ENCODE measurements around the gene ZGRF1. TPM values are rescaled to one million over a fixed set of nuclear protein-coding genes. Genes with fewer than 3 reads are reported as not detected.
"Not testable (repeated sequence)": the region's sequence is repeated elsewhere in the genome, so short reads cannot be mapped to it uniquely, and the experiment has no call there.

The ZGRF1 gene
- total RNA-seq, 2 donors from 2014 or later: 5.1 to 6.5 TPM

DNA sequence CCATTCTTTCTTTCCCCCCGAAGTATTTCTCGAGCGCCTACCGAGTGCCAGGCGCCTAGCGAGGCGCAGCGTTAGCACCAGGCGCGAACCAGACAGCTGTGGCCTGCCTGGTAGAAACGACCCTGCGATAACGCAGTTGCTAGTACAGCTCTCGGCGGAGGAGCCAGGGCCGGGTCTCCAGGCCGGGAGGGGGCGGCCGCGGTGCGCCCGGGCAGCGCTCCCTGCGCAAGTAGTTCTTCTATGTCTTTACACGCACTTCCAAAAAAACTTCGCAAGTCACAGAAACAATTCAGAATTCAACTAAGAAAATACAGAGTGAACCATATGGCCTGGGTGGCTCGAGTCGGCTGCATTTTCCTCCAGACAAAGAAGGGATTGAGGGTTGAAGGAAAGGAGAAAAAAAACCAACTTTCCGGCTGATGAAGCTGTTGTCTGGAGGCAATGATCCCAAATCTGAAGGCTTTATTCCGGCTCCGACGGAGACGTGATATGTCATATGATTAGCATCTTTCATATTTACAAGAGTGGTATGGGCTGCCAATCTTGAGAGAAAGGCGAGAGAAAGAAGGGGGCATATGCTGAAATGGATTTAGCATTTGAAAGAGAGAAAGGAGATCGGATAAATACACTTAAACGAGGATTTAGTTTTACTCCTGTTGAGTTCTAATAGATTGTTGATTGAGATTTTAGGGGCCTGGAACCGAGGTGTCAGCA lies 113.5 kb downstream of the ZGRF1 start:
- DNase-seq (peak in 1 of 3 donors; percentile 19), ATAC-seq (peak; percentile 60)
- H3K9me3 ChIP-seq (ENCODE audit: control insufficient read depth, low read length, poor library complexity, severe bottlenecking): peaks cover 19% of the 10 kb centered on the region
- peaks cover 17% of the 10 kb centered on the region for H3K4me1 Mint-ChIP-seq
- H3K36me3 Mint-ChIP-seq (ENCODE audit: low read depth): peaks cover 5% of the 10 kb centered on the region
- H3K27me3 Mint-ChIP-seq: peaks cover 54% of the 10 kb centered on the region
- peak overlapping the region; percentile 91 for H3K4me3 Mint-ChIP-seq
- H3K27ac Mint-ChIP-seq: peak overlapping the region; percentile 29

DNA sequence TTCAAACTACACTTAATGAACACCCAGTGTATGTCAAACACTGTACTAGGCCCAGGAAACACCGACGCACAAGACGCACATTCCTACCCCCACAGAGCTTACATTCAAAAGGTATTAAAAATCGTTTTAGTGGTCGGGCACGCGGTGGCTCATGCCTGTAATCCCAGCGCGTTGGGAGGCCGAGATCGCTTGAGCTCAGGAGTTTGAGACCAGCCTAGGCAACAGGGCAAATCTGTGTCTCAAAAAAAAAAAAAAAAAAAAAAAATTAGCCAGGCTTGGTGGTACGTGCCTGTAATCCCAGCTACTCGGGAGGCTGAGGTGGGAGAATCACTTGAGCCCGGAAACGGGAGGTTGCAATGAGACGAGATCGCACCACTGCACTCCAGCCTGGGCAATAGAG lies 114.3 kb downstream of the ZGRF1 start:
- not testable (repeated sequence) for ATAC-seq; H3K36me3 Mint-ChIP-seq (ENCODE audit: low read depth); DNase-seq
- H3K9me3 ChIP-seq (ENCODE audit: control insufficient read depth, low read length, poor library complexity, severe bottlenecking): peaks cover 19% of the 10 kb centered on the region
- peak overlapping the region; percentile 91 for H3K4me3 Mint-ChIP-seq
- H3K4me1 Mint-ChIP-seq: peaks cover 24% of the 10 kb centered on the region
- peaks cover 61% of the 10 kb centered on the region for H3K27me3 Mint-ChIP-seq
- H3K27ac Mint-ChIP-seq: peak overlapping the region; percentile 29

- Mint-ChIP-seq H3K4me3 (peak overlapping the region; percentile 22), H3K27me3 (peaks cover 72% of the 10 kb centered on the region), H3K27ac (no peak overlapping the region), H3K36me3 (ENCODE audit: low read depth) (peaks cover 8% of the 10 kb centered on the region), H3K4me1 (peaks cover 30% of the 10 kb centered on the region)
- peaks cover 19% of the 10 kb centered on the region for H3K9me3 ChIP-seq (ENCODE audit: control insufficient read depth, low read length, poor library complexity, severe bottlenecking)
- DNase-seq: no peak
- no peak for ATAC-seq
These were observed 115.3 kb downstream of the ZGRF1 start for GRCh38 chr4:112521123-112522023.

DNA sequence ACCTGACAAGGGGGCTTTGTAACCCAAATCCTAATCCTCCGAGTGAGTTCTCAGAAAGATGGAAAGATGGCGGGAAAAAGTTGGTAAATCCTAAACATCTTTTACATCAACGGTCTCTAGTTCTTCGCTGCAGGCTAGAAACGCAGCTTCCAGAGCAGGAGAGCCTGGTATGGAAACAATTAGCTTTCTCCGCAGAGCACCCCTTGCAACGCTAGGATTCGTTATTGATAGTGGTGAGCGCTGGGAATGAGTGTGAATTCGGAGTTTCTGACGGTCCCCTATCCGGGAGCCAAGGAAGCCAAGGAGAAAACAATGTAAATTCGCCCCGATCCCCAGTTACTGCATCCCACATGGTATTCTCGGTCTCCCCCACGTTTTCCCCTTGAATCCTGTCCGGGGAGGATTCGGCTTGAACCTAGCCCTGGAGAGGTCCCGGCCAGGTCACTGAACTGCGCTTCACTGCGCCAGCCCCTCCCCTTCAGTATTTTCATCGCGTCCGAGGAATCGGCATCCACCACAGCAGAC lies 116.0 kb downstream of the ZGRF1 start:
- peaks cover 8% of the 10 kb centered on the region for H3K36me3 Mint-ChIP-seq (ENCODE audit: low read depth)
- ATAC-seq (no peak), DNase-seq (no peak)
- peaks cover 36% of the 10 kb centered on the region for H3K4me1 Mint-ChIP-seq
- peaks cover 79% of the 10 kb centered on the region for H3K27me3 Mint-ChIP-seq
- H3K4me3 Mint-ChIP-seq: peak overlapping the region; percentile 22
- peak overlapping the region; percentile 79 for H3K27ac Mint-ChIP-seq
- H3K9me3 ChIP-seq (ENCODE audit: control insufficient read depth, low read length, poor library complexity, severe bottlenecking): peaks cover 19% of the 10 kb centered on the region

- Mint-ChIP-seq H3K4me1 (peaks cover 39% of the 10 kb centered on the region), H3K27me3 (peaks cover 86% of the 10 kb centered on the region), H3K36me3 (ENCODE audit: low read depth) (peaks cover 10% of the 10 kb centered on the region), H3K27ac (peak overlapping the region; percentile 79), H3K4me3 (no peak overlapping the region)
- DNase-seq (no peak), ATAC-seq (no peak)
- H3K9me3 ChIP-seq (ENCODE audit: control insufficient read depth, low read length, poor library complexity, severe bottlenecking): peaks cover 19% of the 10 kb centered on the region
These were observed 116.8 kb downstream of the ZGRF1 start for GRCh38 chr4:112519689-112520597.

DNA sequence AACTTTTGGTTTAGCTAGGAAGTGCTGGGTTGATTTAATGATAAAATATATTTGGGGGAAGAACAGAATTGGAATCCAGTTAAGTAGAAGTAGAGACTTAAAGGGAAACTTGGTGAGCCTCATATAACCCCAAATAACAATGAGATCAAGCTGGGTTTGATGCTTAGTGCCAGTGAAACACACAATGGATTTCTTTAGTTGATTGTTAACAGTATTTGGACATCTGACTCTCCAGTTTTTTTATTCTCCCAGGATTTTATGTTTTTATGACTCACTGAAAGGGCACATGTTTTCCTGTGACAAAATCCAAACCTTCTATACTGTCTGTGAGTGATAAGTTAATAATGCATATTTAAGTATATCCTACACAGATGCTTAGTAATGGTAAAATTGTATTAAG lies 118.0 kb downstream of the ZGRF1 start:
- Mint-ChIP-seq H3K4me1 (peaks cover 46% of the 10 kb centered on the region), H3K4me3 (peak overlapping the region; percentile 95), H3K27ac (no peak overlapping the region), H3K36me3 (ENCODE audit: low read depth) (peaks cover 10% of the 10 kb centered on the region), H3K27me3 (peaks cover 97% of the 10 kb centered on the region)
- DNase-seq: no peak
- ATAC-seq: no peak
- H3K9me3 ChIP-seq (ENCODE audit: control insufficient read depth, low read length, poor library complexity, severe bottlenecking): peaks cover 19% of the 10 kb centered on the region

GRCh38 chr4:112517911-112518310 lies 118.8 kb downstream of the ZGRF1 start:
- no peak for ATAC-seq
- H3K4me3 Mint-ChIP-seq: peak overlapping the region; percentile 95
- H3K9me3 ChIP-seq (ENCODE audit: control insufficient read depth, low read length, poor library complexity, severe bottlenecking): peaks cover 19% of the 10 kb centered on the region
- peaks cover 39% of the 10 kb centered on the region for H3K4me1 Mint-ChIP-seq
- peaks cover 93% of the 10 kb centered on the region for H3K27me3 Mint-ChIP-seq
- peaks cover 7% of the 10 kb centered on the region for H3K36me3 Mint-ChIP-seq (ENCODE audit: low read depth)
- H3K27ac Mint-ChIP-seq: no peak overlapping the region
- no peak for DNase-seq

DNA sequence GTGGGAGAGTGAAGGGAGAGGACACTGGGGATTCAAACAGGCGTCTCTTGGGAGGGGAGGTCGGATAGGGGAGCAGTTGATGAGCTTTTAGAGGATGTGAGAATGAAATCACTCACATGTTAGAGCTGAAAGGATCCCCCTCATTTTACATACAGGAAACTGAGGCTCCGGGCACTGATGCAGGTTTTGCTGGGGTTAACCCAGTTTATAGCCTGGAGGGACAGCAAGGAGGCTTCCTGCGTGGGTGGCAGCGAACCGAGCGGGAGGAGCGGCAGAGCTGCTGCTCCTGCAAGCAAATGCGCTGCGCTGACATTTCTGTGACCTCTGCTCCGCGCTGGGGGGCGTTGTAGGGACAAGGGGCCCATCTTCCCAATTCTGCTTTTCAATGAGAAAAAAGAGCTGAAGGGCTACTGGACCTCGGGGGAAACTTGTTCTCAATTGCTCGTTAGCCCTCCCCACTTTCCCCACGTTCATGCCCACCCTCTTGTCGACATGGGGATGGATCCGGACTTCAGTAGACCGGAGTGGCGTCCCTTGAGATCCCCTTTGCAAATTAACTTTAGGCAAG lies 119.6 kb downstream of the ZGRF1 start:
- ATAC-seq: no peak
- no peak for DNase-seq
- Mint-ChIP-seq H3K4me3 (peak overlapping the region; percentile 95), H3K36me3 (ENCODE audit: low read depth) (peaks cover 7% of the 10 kb centered on the region), H3K27ac (peak overlapping the region; percentile 9), H3K27me3 (peaks cover 92% of the 10 kb centered on the region), H3K4me1 (peaks cover 36% of the 10 kb centered on the region)
- peaks cover 22% of the 10 kb centered on the region for H3K9me3 ChIP-seq (ENCODE audit: control insufficient read depth, low read length, poor library complexity, severe bottlenecking)

DNA sequence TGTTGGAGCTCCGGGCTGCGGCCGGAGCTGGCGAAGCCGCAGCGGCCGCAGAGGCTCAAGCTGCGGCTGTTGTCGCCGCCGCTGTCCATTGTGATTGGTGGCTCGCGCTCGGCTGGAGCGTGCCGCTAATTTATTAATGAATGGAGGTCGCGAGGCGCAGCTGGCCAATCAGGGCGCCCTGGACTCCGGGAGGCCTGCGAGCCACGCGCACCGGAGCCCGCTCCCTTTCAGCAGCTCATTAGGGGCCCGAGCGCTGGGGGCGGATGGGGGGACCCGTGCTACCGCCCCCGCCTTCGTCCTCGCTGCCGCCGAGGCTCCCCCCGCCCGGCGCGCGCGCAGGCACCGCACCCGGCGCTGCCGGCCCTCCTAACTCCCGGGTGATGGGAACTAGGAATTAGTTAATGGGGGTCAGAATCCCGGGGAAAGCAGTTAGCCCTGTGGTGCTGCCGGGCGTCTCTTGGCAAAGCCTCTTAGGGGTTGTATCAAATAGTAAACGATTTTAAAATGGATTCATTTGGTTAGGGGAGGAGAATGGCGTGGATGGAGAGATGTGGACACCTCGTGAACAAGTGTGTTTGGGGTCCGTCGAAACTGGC lies 120.1 kb downstream of the ZGRF1 start:
- Mint-ChIP-seq H3K4me3 (peak overlapping the region; percentile 95), H3K27me3 (peaks cover 92% of the 10 kb centered on the region), H3K27ac (peak overlapping the region; percentile 9), H3K36me3 (ENCODE audit: low read depth) (peaks cover 10% of the 10 kb centered on the region), H3K4me1 (peaks cover 36% of the 10 kb centered on the region)
- ATAC-seq (no peak), DNase-seq (no peak)
- H3K9me3 ChIP-seq (ENCODE audit: control insufficient read depth, low read length, poor library complexity, severe bottlenecking): peaks cover 19% of the 10 kb centered on the region

DNA sequence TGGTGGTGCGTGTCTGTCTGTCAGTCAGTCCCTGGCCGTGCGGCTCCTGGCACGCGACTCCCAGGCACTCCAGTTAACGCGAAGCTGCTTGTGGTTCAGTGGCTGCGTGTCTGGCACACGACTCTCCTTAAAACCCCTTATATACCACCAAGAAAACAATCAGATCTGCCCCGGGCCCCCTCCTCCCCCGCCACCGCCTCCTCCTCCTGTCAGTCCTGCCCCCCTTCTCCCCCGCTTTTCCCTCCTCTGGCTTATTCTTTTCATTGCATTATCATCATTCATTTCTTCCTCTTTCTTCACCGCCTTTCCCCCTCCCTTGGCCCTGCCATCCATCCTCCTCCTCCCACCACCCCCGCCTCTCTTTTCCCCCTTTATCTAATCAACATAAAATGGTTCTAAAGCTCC lies 120.6 kb downstream of the ZGRF1 start, which contains the start of gene NEUROG2:
Gene NEUROG2 (minus strand): TSS at position 115 of the 405 bp plus-strand sequence. CDS start 705 bp downstream, outside the sequence.
- Mint-ChIP-seq H3K36me3 (ENCODE audit: low read depth) (peaks cover 11% of the 10 kb centered on the region), H3K27me3 (peaks cover 92% of the 10 kb centered on the region), H3K27ac (peak within 1 kb of the TSS; percentile 84), H3K4me1 (peaks cover 36% of the 10 kb centered on the region), H3K4me3 (peak within 1 kb of the TSS; percentile 95)
- no peak for ATAC-seq
- no peak for DNase-seq
- peaks cover 14% of the 10 kb centered on the region for H3K9me3 ChIP-seq (ENCODE audit: control insufficient read depth, low read length, poor library complexity, severe bottlenecking)

DNA sequence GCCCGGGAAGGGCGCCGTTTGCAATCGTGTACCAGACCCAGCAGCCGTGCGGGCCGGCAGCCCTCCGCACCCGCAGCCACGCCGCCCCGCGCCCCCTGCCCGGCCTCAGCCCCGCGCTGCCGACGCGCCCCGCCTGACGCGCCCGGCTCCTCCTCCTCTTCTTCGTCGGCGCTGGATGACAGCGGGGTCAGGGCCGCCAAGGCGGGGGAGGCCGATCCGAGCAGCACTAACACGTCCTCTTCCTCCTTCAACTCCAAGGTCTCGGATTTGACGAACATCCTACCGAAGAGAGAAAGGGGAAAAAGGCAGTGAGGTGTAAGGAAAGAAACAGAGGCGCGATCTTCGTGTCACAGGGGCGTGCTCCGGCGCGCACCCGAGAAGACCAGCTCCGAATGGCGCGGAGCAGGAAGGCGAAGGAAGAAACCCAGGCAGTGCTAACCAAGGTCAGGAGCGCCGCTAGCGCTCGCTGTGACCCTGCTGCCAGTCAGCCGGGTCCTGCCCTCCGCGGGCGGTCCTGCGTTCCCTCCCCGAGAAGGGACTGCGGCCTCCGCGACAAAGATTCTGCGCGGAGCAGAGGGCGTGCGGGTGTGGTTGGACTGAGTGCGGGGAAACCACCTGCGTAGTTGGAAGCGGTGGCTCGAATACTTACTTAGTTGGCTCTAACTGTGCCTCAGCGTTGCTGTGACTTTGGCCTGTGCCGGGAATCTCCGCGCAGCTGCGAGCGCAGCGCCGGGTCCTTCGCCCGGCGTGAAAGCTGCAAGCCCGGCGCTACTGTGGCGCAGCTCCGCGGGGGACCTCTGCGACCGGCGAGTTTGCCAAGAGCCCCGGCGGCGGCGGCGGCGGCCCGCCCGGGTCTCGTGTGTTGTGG lies 121.3 kb downstream of the ZGRF1 start:
- Mint-ChIP-seq H3K27me3 (peaks cover 92% of the 10 kb centered on the region), H3K4me1 (peaks cover 35% of the 10 kb centered on the region), H3K4me3 (peak overlapping the region; percentile 95), H3K36me3 (ENCODE audit: low read depth) (peaks cover 11% of the 10 kb centered on the region), H3K27ac (peak overlapping the region; percentile 84)
- ATAC-seq: peak; percentile 81
- H3K9me3 ChIP-seq (ENCODE audit: control insufficient read depth, low read length, poor library complexity, severe bottlenecking): peaks cover 10% of the 10 kb centered on the region
- peak in 1 of 3 donors; percentile 20 for DNase-seq
